Astrocyte (in vitro differentiated cells and primary cell): ENCODE data around the gene SERPINF2.

Experiments
- EZH2 ChIP-seq: IDR thresholded peaks from 2 replicates; pipeline ENCODE4 v1.6.1; 2012; ENCODE audit warnings: mild to moderate bottlenecking, low read length, inconsistent platforms; ENCODE audit not compliant: insufficient read depth
- TF ChIP-seq, protein P1 (sequence below): IDR thresholded peaks from 2 replicates; pipeline ENCODE4 v1.5.1; 2011; ENCODE audit warnings: low read depth, mild to moderate bottlenecking, inconsistent platforms, low read length, moderate library complexity; ENCODE audit not compliant: insufficient read depth

DNA sequence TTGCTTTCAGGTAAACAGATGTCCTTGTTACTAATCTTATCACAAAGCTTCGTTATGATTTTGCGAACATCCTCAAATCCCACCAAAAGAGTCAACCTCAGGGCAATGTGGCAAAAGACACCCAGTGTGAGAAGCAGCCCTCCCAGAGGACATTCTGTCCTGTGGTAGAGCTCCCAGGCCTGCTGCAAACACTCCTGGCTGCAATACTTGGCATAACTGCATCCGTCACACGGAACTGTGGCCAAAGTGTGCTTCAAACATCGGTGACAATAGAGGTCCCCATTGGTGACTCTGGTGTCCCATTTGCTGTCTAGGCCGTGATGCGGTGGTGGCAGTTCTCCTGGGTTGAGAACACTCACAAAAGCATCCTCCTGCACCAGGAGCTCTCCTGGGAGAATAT, 57.6 kb downstream of the SERPINF2 start:
- TF ChIP-seq, protein P1, sequence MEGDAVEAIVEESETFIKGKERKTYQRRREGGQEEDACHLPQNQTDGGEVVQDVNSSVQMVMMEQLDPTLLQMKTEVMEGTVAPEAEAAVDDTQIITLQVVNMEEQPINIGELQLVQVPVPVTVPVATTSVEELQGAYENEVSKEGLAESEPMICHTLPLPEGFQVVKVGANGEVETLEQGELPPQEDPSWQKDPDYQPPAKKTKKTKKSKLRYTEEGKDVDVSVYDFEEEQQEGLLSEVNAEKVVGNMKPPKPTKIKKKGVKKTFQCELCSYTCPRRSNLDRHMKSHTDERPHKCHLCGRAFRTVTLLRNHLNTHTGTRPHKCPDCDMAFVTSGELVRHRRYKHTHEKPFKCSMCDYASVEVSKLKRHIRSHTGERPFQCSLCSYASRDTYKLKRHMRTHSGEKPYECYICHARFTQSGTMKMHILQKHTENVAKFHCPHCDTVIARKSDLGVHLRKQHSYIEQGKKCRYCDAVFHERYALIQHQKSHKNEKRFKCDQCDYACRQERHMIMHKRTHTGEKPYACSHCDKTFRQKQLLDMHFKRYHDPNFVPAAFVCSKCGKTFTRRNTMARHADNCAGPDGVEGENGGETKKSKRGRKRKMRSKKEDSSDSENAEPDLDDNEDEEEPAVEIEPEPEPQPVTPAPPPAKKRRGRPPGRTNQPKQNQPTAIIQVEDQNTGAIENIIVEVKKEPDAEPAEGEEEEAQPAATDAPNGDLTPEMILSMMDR = no peak
- TF ChIP-seq EZH2 = no peak
